ENCODE results near the gene SMIM1. TPM values are rescaled to one million over a fixed set of nuclear protein-coding genes. Genes with fewer than 3 reads are reported as not detected.

Gene SMIM1
- total and polyA plus RNA-seq, 9 of the 15 experiments (the other 6 are each of a cell fraction or from before 2014, with no cell fraction given): 2.3 to 125 (median 24.3) TPM

GRCh38 chr1:3772027-3772714 is 378 bp upstream of the SMIM1 start (continued):
- TF ChIP-seq ZBTB33 (CRISPR knock-in tag; IDR thresholded peaks at IDR 0.05): no peak
- no peak; the same call in 1 of the 2 replicates for TF ChIP-seq CREB3 (tag; conservative IDR thresholded peaks at IDR 0.05; ENCODE audit: low read depth)
- TF ChIP-seq POLR2A (conservative IDR thresholded peaks at IDR 0.05): peak; percentile 75
- TF ChIP-seq ZNF121 (CRISPR knock-in tag; conservative IDR thresholded peaks at IDR 0.05): no peak
- peak; percentile 90 for TF ChIP-seq MAX (CRISPR knock-in tag; IDR thresholded peaks at IDR 0.05)
- TF ChIP-seq CTBP1 (IDR thresholded peaks at IDR 0.05; ENCODE audit: borderline replicate concordance): peak; percentile 32; the same call in 1 of the 2 replicates
- no peak for TF ChIP-seq MTF1 (CRISPR knock-in tag; IDR thresholded peaks at IDR 0.05; ENCODE audit: borderline replicate concordance)
- TF ChIP-seq THRA (IDR thresholded peaks at IDR 0.05): no peak
- peak; percentile 93 for TF ChIP-seq L3MBTL2 (IDR thresholded peaks at IDR 0.05)
- TF ChIP-seq CREB1 (IDR thresholded peaks at IDR 0.05): no peak
- peak; percentile 39; the same call in 1 of the 2 replicates for TF ChIP-seq CREB1 (CRISPR knock-in tag; IDR thresholded peaks at IDR 0.05)
- TF ChIP-seq ZNF318 (IDR thresholded peaks at IDR 0.05; ENCODE audit: borderline replicate concordance in 1 of 2, low read depth in 1 of 2): no peak
- TF ChIP-seq ZKSCAN3 (CRISPR knock-in tag; IDR thresholded peaks at IDR 0.05): no peak
- 0 out of 2 replicates have a peak, but pooled peaks have one; percentile 29 for TF ChIP-seq SP1 (CRISPR knock-in tag; IDR thresholded peaks at IDR 0.05)
- TF ChIP-seq ZNF324 (CRISPR knock-in tag; IDR thresholded peaks at IDR 0.05): 0 out of 2 replicates have a peak, but pooled peaks have one; percentile 32
